Measurements from ENCODE around the gene ZDHHC12.

ZDHHC12 gene

GRCh38 chr9:128729766-128730517 lies 6.0 kb upstream of the ZDHHC12 start:
- DNase-seq = no peak

DNA sequence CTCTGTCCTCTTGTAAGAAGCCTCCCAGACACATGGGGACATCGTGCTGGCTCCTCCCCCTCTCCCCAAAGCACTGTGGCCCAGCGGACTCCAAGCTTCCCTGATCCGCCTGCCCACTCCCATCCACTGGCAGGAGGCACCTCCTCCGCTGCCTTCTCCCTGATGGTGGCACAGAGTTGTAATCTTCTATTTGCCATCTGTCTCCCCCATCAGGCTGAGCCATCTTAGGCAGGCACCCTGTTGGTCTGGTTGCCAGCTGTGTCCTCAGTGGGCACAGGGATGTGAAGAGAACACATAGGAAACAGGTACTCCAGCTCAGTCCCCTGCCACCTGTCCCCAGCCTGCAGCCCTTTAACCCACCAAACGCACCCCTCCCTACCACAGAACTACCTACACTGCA lies 5.4 kb upstream of the ZDHHC12 start:
- no peak for DNase-seq

- DNase-seq = no peak
Observed at GRCh38 chr9:128728298-128728697, 4.4 kb upstream of the ZDHHC12 start.

GRCh38 chr9:128727640-128728248 lies 3.8 kb upstream of the ZDHHC12 start:
- DNase-seq = no peak

GRCh38 chr9:128724744-128725211 lies 851 bp upstream of the ZDHHC12 start:
- DNase-seq = peak; percentile 68

DNA sequence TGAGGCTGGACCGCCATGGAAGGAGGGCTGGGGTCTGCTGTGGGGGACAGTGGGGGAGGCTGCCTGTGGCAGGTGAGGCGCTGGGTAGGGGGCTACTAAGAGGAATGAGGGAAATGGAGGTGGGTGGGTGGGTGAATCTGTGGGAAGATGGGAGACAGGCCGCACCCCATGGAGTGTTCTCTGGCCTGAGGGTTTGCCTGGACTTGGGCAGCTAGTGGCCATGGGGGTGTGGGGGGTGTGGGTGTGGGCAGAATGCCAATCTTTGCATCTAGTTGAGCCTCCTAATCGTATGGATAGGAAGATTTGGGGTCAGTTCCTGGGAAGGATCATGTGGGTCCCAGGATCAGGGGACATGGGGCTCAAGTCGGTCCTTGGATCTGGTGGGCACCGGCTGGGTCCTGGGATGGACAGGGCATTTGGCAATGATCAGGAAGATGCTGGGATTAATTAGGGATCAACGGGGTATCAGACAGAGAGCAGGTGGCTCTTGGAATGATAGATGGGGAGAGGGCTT lies 518 bp downstream of the ZDHHC12 start:
- no peak for DNase-seq

- DNase-seq = no peak
Observed at GRCh38 chr9:128722380-128723351, 1.3 kb downstream of the ZDHHC12 start.

- DNase-seq = no peak
Observed at GRCh38 chr9:128721487-128722010, 2.4 kb downstream of the ZDHHC12 start.

DNA sequence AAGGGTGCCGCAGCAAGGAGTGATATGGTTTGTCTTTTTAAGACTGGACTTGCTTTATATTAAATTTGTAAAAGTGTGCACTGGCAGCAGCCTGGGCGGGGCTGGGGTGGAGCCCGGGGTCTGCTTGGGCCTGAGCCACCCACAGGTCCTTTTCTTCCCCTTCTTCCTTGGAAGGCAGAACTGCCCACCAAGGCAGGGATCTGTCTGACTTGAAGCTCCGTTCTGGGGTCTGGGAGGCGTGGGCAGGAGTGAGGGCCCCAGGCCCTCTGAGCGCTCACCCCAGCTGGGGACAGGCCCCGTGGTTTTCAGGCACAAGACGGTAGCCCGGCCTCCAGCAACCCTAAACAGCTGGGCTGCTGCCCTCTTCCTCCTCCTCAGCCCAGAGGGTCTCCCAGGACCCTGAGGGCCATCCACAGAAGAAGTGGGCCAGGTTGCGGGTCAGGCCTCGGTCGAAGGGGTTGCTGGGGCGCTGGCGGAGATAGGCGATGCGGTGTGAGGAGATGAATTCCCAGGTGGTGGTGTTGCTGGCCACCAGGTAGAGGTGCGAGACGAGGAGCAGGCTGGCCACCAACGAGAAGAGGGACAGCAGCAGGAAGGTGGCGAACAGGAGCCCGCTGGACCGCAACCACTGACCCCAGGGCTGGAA lies 3.0 kb downstream of the ZDHHC12 start:
- no peak for DNase-seq

DNA sequence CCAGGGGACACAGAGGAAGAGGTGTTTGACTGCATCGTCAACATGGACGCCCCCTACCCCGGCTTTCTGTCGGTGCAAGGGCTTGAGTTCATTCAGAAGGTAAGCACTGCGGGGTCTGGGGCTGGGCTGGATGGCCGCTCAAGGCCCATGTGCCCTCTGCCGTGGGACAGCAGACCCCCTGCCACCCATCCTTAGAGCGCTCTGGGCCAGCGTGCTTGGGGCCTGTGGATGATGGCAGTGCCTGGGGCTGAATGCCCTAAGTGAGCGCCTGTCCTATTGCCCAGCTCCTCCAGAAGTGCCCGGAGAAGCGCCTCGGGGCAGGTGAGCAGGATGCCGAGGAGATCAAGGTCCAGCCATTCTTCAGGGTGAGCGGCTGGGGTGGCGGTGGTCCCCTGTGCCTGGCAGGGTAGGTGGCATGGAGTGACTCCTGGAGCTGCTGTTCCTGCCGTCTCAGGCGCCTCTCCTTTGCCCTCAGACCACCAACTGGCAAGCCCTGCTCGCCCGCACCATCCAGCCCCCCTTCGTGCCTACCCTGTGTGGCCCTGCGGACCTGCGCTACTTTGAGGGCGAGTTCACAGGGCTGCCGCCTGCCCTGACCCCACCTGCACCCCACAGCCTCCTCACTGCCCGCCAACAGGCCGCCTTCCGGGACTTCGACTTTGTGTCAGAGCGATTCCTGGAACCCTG lies 3.9 kb downstream of the ZDHHC12 start:
- DNase-seq = no peak

DNA sequence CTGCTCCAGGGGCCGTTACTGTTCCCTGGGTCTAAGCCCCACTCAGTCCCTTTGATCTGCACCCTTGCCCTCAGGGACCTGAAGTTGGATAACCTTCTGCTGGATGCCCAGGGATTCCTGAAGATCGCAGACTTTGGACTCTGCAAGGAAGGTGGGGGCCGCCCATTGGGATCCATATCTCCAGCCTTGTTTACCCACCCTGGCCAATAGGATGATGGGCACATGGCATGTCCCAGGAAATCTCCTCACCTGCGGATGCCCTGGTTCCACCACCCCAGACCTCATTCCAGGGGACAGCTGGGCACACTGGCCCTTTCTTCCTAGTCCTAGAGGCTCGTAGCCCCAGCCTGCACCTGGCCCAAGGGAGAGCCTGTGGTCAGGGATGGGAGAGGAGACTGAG lies 5.5 kb downstream of the ZDHHC12 start:
- no peak for DNase-seq

- no peak for DNase-seq
Observed at GRCh38 chr9:128718047-128718446, 5.9 kb downstream of the ZDHHC12 start.

- DNase-seq = no peak
Observed at GRCh38 chr9:128716581-128717254, 7.2 kb downstream of the ZDHHC12 start.

- no peak for DNase-seq
Observed at GRCh38 chr9:128715436-128715750, 8.5 kb downstream of the ZDHHC12 start.

- DNase-seq = no peak
Observed at GRCh38 chr9:128714586-128715435, 9.1 kb downstream of the ZDHHC12 start.

DNA sequence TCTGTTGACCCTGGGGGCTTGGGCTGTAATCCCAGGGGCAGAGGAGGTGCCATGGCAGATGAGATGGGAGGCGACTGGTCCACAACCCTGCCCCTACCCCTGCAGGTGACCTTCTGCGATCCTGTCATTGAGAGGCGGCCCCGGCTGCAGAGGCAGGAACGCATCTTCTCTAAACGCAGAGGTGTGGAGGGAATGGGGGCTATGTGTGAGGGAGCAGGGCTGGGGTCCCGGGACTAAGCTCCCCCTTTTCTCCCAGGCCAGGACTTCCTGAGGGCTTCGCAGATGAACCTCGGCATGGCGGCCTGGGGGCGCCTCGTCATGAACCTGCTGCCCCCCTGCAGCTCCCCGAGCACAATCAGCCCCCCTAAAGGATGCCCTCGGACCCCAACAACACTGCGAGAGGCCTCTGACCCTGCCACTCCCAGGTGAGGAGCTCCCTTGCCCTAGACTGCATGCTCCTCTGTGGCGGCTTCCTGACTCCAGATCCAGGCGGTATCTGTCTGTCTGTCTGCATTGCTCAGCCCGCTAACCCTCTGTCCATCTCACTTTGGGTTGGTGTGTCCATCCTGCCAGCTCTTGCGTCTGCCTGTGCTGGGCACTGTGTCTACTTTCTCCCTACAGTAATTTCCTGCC lies 9.9 kb downstream of the ZDHHC12 start:
- no peak for DNase-seq

DNA sequence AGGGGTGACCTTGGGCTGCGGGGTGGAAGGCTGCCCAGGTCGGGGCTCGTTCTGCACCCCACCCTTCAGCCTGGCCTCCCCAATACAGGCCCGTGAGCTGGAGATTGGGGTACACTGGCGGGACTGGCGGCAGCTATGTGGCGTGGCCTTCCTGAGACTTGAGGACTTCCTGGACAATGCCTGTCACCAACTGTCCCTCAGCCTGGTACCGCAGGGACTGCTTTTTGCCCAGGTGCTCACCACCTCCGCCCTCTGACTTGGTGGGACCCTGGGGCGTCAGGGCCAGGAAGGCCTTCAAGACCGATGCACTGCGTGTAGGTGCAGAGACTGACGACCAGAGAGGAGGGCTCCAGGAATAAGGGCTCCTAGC lies 10.5 kb downstream of the ZDHHC12 start:
- no peak for DNase-seq

GRCh38 chr9:128712451-128713410 lies 11.2 kb downstream of the ZDHHC12 start:
- DNase-seq = no peak

DNA sequence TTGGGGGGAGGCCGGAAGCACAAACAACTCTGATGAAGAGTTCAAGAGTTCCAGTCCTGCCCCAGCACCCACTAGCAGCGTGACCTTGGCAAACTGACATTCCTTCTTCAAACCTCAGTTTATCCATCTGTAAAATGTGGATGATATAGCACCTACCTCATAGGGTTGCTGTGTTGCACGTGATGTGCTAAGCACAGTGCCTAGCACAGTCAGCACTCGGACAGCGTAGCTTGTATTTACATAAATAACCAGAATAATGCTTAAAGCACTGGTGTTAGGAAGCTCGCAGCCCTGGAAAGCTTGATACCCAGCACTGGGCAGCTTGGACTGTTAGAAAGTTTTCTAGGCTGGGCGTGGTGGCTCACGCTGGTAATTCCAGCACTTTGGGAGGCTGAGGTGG lies 16.5 kb downstream of the ZDHHC12 start:
- no peak for DNase-seq

All from NCI-H2029 (cell line).